ENCODE results near the gene RGS13.

RGS13 gene
- 0 to 1.3 (median 0.32) reads per million in 9 experiments for total RNA-seq

GRCh38 chr1:192635939-192636338 lies at the start of gene RGS13:
Gene RGS13 (plus strand): TSS chr1:192636147. CDS start chr1:192644335, 8,188 bp downstream.
- DNase-seq (no peak), ATAC-seq (replicated peaks) (no peak)
- Mint-ChIP-seq H3K36me3 (ENCODE audit: insufficient read depth) (no peaks in the 10 kb centered on the region), H3K4me1 (ENCODE audit: low read depth in 2 of 2) (peaks cover 0 to 3% of the 10 kb centered on the region in 2 donors), H3K27me3 (peaks cover 6 to 9% of the 10 kb centered on the region in 2 donors), H3K9me3 (no peaks in the 10 kb centered on the region), H3K27ac (no peak within 1 kb of the TSS), H3K4me3 (no peak within 1 kb of the TSS)

GRCh38 chr1:192587386-192588266 lies 48.3 kb upstream of the RGS13 start:
- H3K4me1 Mint-ChIP-seq (ENCODE audit: low read depth in 2 of 2): no peaks in the 10 kb centered on the region
- no peaks in the 10 kb centered on the region for H3K9me3 Mint-ChIP-seq
- no peak overlapping the region for H3K27ac Mint-ChIP-seq
- DNase-seq: no peak
- no peaks in the 10 kb centered on the region for H3K27me3 Mint-ChIP-seq
- no peaks in the 10 kb centered on the region for H3K36me3 Mint-ChIP-seq (ENCODE audit: insufficient read depth)
- no peak for ATAC-seq (replicated peaks)
- H3K4me3 Mint-ChIP-seq: no peak overlapping the region

- Mint-ChIP-seq H3K36me3 (ENCODE audit: insufficient read depth) (no peaks in the 10 kb centered on the region), H3K4me3 (no peak overlapping the region), H3K9me3 (no peaks in the 10 kb centered on the region), H3K27me3 (no peaks in the 10 kb centered on the region), H3K4me1 (ENCODE audit: low read depth in 2 of 2) (no peaks in the 10 kb centered on the region), H3K27ac (no peak overlapping the region)
- no peak for DNase-seq
- ATAC-seq (replicated peaks): no peak
These were observed 47.4 kb upstream of the RGS13 start for GRCh38 chr1:192588546-192588945.

GRCh38 chr1:192589813-192590212 lies 46.1 kb upstream of the RGS13 start:
- no peaks in the 10 kb centered on the region for H3K36me3 Mint-ChIP-seq (ENCODE audit: insufficient read depth)
- no peaks in the 10 kb centered on the region for H3K27me3 Mint-ChIP-seq
- ATAC-seq (replicated peaks) (no peak), DNase-seq (no peak)
- H3K27ac Mint-ChIP-seq: no peak overlapping the region
- H3K4me3 Mint-ChIP-seq: no peak overlapping the region
- H3K9me3 Mint-ChIP-seq: no peaks in the 10 kb centered on the region
- H3K4me1 Mint-ChIP-seq (ENCODE audit: low read depth in 2 of 2): no peaks in the 10 kb centered on the region

GRCh38 chr1:192592517-192592916 lies 43.4 kb upstream of the RGS13 start:
- Mint-ChIP-seq H3K27ac (no peak overlapping the region), H3K4me3 (no peak overlapping the region), H3K36me3 (ENCODE audit: insufficient read depth) (no peaks in the 10 kb centered on the region), H3K9me3 (no peaks in the 10 kb centered on the region), H3K4me1 (ENCODE audit: low read depth in 2 of 2) (no peaks in the 10 kb centered on the region), H3K27me3 (no peaks in the 10 kb centered on the region)
- DNase-seq (no peak), ATAC-seq (replicated peaks) (no peak)

- no peak for ATAC-seq (replicated peaks)
- H3K4me3 Mint-ChIP-seq: no peak overlapping the region
- no peaks in the 10 kb centered on the region for H3K36me3 Mint-ChIP-seq (ENCODE audit: insufficient read depth)
- H3K27me3 Mint-ChIP-seq: no peaks in the 10 kb centered on the region
- no peaks in the 10 kb centered on the region for H3K4me1 Mint-ChIP-seq (ENCODE audit: low read depth in 2 of 2)
- no peaks in the 10 kb centered on the region for H3K9me3 Mint-ChIP-seq
- DNase-seq: no peak
- no peak overlapping the region for H3K27ac Mint-ChIP-seq
These were observed 42.8 kb upstream of the RGS13 start for GRCh38 chr1:192592981-192593708.

GRCh38 chr1:192595299-192595698 lies 40.6 kb upstream of the RGS13 start:
- Mint-ChIP-seq H3K27me3 (no peaks in the 10 kb centered on the region), H3K27ac (no peak overlapping the region), H3K9me3 (no peaks in the 10 kb centered on the region), H3K36me3 (ENCODE audit: insufficient read depth) (no peaks in the 10 kb centered on the region), H3K4me3 (no peak overlapping the region), H3K4me1 (ENCODE audit: low read depth in 2 of 2) (no peaks in the 10 kb centered on the region)
- ATAC-seq (replicated peaks): no peak
- DNase-seq: no peak

- no peak overlapping the region for H3K27ac Mint-ChIP-seq
- peaks cover 8 to 27% of the 10 kb centered on the region in 2 donors for H3K4me1 Mint-ChIP-seq (ENCODE audit: low read depth in 2 of 2)
- no peak overlapping the region for H3K4me3 Mint-ChIP-seq
- no peaks in the 10 kb centered on the region for H3K36me3 Mint-ChIP-seq (ENCODE audit: insufficient read depth)
- no peak for ATAC-seq (replicated peaks)
- H3K27me3 Mint-ChIP-seq: no peaks in the 10 kb centered on the region
- H3K9me3 Mint-ChIP-seq: no peaks in the 10 kb centered on the region
- DNase-seq: no peak
These were observed 37.4 kb upstream of the RGS13 start for GRCh38 chr1:192598589-192598988.

- H3K4me3 Mint-ChIP-seq: no peak overlapping the region
- peaks cover 8 to 32% of the 10 kb centered on the region in 2 donors for H3K4me1 Mint-ChIP-seq (ENCODE audit: low read depth in 2 of 2)
- no peak overlapping the region for H3K27ac Mint-ChIP-seq
- no peaks in the 10 kb centered on the region for H3K27me3 Mint-ChIP-seq
- no peaks in the 10 kb centered on the region for H3K36me3 Mint-ChIP-seq (ENCODE audit: insufficient read depth)
- no peaks in the 10 kb centered on the region for H3K9me3 Mint-ChIP-seq
- ATAC-seq (replicated peaks) (no peak), DNase-seq (no peak)
These were observed 35.7 kb upstream of the RGS13 start for GRCh38 chr1:192600275-192600674.

GRCh38 chr1:192601143-192601542 lies 34.8 kb upstream of the RGS13 start:
- Mint-ChIP-seq H3K9me3 (no peaks in the 10 kb centered on the region), H3K27ac (peak overlapping the region in 1 of 2 donors; percentile 11), H3K4me3 (peak overlapping the region in 1 of 2 donors; percentile 33), H3K27me3 (no peaks in the 10 kb centered on the region), H3K36me3 (ENCODE audit: insufficient read depth) (no peaks in the 10 kb centered on the region), H3K4me1 (ENCODE audit: low read depth in 2 of 2) (peaks cover 10 to 32% of the 10 kb centered on the region in 2 donors)
- ATAC-seq (replicated peaks) (peak; percentile 61), DNase-seq (no peak)

GRCh38 chr1:192601567-192601966 lies 34.4 kb upstream of the RGS13 start:
- DNase-seq (no peak), ATAC-seq (replicated peaks) (peak; percentile 21)
- Mint-ChIP-seq H3K27me3 (no peaks in the 10 kb centered on the region), H3K36me3 (ENCODE audit: insufficient read depth) (no peaks in the 10 kb centered on the region), H3K4me1 (ENCODE audit: low read depth in 2 of 2) (peaks cover 10 to 32% of the 10 kb centered on the region in 2 donors), H3K9me3 (no peaks in the 10 kb centered on the region), H3K27ac (peak overlapping the region in 1 of 2 donors; percentile 11), H3K4me3 (peak overlapping the region in 1 of 2 donors; percentile 33)

GRCh38 chr1:192602757-192603156 lies 33.2 kb upstream of the RGS13 start:
- ATAC-seq (replicated peaks): no peak
- H3K9me3 Mint-ChIP-seq: no peaks in the 10 kb centered on the region
- no peaks in the 10 kb centered on the region for H3K36me3 Mint-ChIP-seq (ENCODE audit: insufficient read depth)
- no peak overlapping the region for H3K4me3 Mint-ChIP-seq
- peaks cover 15 to 32% of the 10 kb centered on the region in 2 donors for H3K4me1 Mint-ChIP-seq (ENCODE audit: low read depth in 2 of 2)
- peak overlapping the region in 1 of 2 donors; percentile 55 for H3K27ac Mint-ChIP-seq
- H3K27me3 Mint-ChIP-seq: no peaks in the 10 kb centered on the region
- DNase-seq: no peak

- H3K27me3 Mint-ChIP-seq: no peaks in the 10 kb centered on the region
- peak overlapping the region; percentile 7 to 55 for H3K27ac Mint-ChIP-seq
- H3K36me3 Mint-ChIP-seq (ENCODE audit: insufficient read depth): no peaks in the 10 kb centered on the region
- no peak overlapping the region for H3K4me3 Mint-ChIP-seq
- peaks cover 15 to 32% of the 10 kb centered on the region in 2 donors for H3K4me1 Mint-ChIP-seq (ENCODE audit: low read depth in 2 of 2)
- no peaks in the 10 kb centered on the region for H3K9me3 Mint-ChIP-seq
- ATAC-seq (replicated peaks) (no peak), DNase-seq (no peak)
These were observed 32.6 kb upstream of the RGS13 start for GRCh38 chr1:192603218-192603787.
